Mucosa of rectum (tissue), 2 donors: ENCODE measurements around the gene RYR2.
"Not testable (repeated sequence)": the region's sequence is repeated elsewhere in the genome, so short reads cannot be mapped to it uniquely, and the experiment has no call there.

Experiments used
- H3K27ac ChIP-seq, 2 donors: one replicate each; pipeline ENCODE4 v1.7.0; 2013; ENCODE audit warnings: inconsistent platforms in 2 of 2, low read depth in 2 of 2, low read length in 2 of 2
- H3K27me3 ChIP-seq, 2 donors: one replicate each; pipeline ENCODE4 v1.7.0; 2013; ENCODE audit warnings: low read length in 2 of 2; ENCODE audit not compliant: control insufficient read depth in 2 of 2, insufficient read depth in 2 of 2
- H3K36me3 ChIP-seq, 2 donors: one replicate each; pipeline ENCODE4 v1.7.0; 2013; ENCODE audit warnings: low read length in 2 of 2; ENCODE audit not compliant: control insufficient read depth in 2 of 2, insufficient read depth in 2 of 2
- H3K4me1 ChIP-seq, 2 donors: one replicate each; pipeline ENCODE4 v1.7.0; 2013; ENCODE audit warnings: low read length in 2 of 2, mild to moderate bottlenecking in 1 of 2; ENCODE audit not compliant: control insufficient read depth in 2 of 2, insufficient read depth in 2 of 2
- H3K4me3 ChIP-seq, 2 donors: one replicate each; pipeline ENCODE4 v1.7.0; 2013; ENCODE audit warnings: low read length in 2 of 2
- H3K9ac ChIP-seq, 2 donors: one replicate each; pipeline ENCODE4 v1.7.0; 2013; ENCODE audit warnings: low read length in 2 of 2, low read depth in 1 of 2, mild to moderate bottlenecking in 1 of 2
- H3K9me3 ChIP-seq, 2 donors: one replicate each; pipeline ENCODE4 v1.7.0; 2013; ENCODE audit warnings: low read length in 2 of 2; ENCODE audit not compliant: control insufficient read depth in 2 of 2
- donor health status: healthy.
- donor health status: Normal muscosa, but diverticular disease.

The RYR2 gene

GRCh38 chr1:237105826-237106225 lies 63.8 kb downstream of the RYR2 start:
- Histone ChIP-seq H3K36me3 (no peaks in the 10 kb centered on the region), H3K4me1 (no peaks in the 10 kb centered on the region), H3K27me3 (no peaks in the 10 kb centered on the region), H3K27ac (no peak overlapping the region), H3K4me3 (no peak overlapping the region), H3K9ac (no peak overlapping the region), H3K9me3 (no peaks in the 10 kb centered on the region)

GRCh38 chr1:237108297-237109040 lies 66.5 kb downstream of the RYR2 start:
- Histone ChIP-seq H3K4me3 (no peak overlapping the region), H3K27me3 (no peaks in the 10 kb centered on the region), H3K9me3 (no peaks in the 10 kb centered on the region), H3K27ac (no peak overlapping the region), H3K9ac (no peak overlapping the region), H3K4me1 (no peaks in the 10 kb centered on the region), H3K36me3 (no peaks in the 10 kb centered on the region)

GRCh38 chr1:237111807-237112206 lies 69.8 kb downstream of the RYR2 start:
- Histone ChIP-seq H3K4me1 (no peaks in the 10 kb centered on the region), H3K9me3 (no peaks in the 10 kb centered on the region), H3K9ac (no peak overlapping the region), H3K4me3 (no peak overlapping the region), H3K36me3 (no peaks in the 10 kb centered on the region), H3K27ac (no peak overlapping the region), H3K27me3 (no peaks in the 10 kb centered on the region)

GRCh38 chr1:237112663-237113062 lies 70.7 kb downstream of the RYR2 start:
- no peak overlapping the region for H3K9ac ChIP-seq
- no peaks in the 10 kb centered on the region for H3K9me3 ChIP-seq
- no peaks in the 10 kb centered on the region for H3K36me3 ChIP-seq
- H3K4me3 ChIP-seq, result no peak overlapping the region
- no peaks in the 10 kb centered on the region for H3K4me1 ChIP-seq
- no peak overlapping the region for H3K27ac ChIP-seq
- H3K27me3 ChIP-seq, result no peaks in the 10 kb centered on the region

GRCh38 chr1:237115035-237115434 lies 73.1 kb downstream of the RYR2 start:
- no peak overlapping the region for H3K9ac ChIP-seq
- H3K9me3 ChIP-seq, result no peaks in the 10 kb centered on the region
- no peak overlapping the region for H3K4me3 ChIP-seq
- H3K36me3 ChIP-seq, result no peaks in the 10 kb centered on the region
- no peaks in the 10 kb centered on the region for H3K4me1 ChIP-seq
- H3K27ac ChIP-seq, result no peak overlapping the region
- no peaks in the 10 kb centered on the region for H3K27me3 ChIP-seq

- no peaks in the 10 kb centered on the region for H3K4me1 ChIP-seq
- no peaks in the 10 kb centered on the region for H3K9me3 ChIP-seq
- no peaks in the 10 kb centered on the region for H3K36me3 ChIP-seq
- no peak overlapping the region for H3K9ac ChIP-seq
- H3K4me3 ChIP-seq, result no peak overlapping the region
- no peaks in the 10 kb centered on the region for H3K27me3 ChIP-seq
- H3K27ac ChIP-seq, result no peak overlapping the region
Measured at GRCh38 chr1:237119091-237119490, 77.1 kb downstream of the RYR2 start.

- H3K9me3 ChIP-seq, result no peaks in the 10 kb centered on the region
- no peaks in the 10 kb centered on the region for H3K4me1 ChIP-seq
- no peak overlapping the region for H3K27ac ChIP-seq
- no peaks in the 10 kb centered on the region for H3K27me3 ChIP-seq
- H3K36me3 ChIP-seq, result no peaks in the 10 kb centered on the region
- H3K9ac ChIP-seq, result no peak overlapping the region
- no peak overlapping the region for H3K4me3 ChIP-seq
Measured at GRCh38 chr1:237120683-237121082, 78.7 kb downstream of the RYR2 start.

GRCh38 chr1:237124856-237125462 lies 83.0 kb downstream of the RYR2 start:
- Histone ChIP-seq H3K9me3 (no peaks in the 10 kb centered on the region), H3K27ac (no peak overlapping the region), H3K4me1 (no peaks in the 10 kb centered on the region), H3K27me3 (no peaks in the 10 kb centered on the region), H3K4me3 (no peak overlapping the region), H3K36me3 (no peaks in the 10 kb centered on the region), H3K9ac (no peak overlapping the region)

- H3K4me1 ChIP-seq, result no peaks in the 10 kb centered on the region
- no peaks in the 10 kb centered on the region for H3K36me3 ChIP-seq
- no peak overlapping the region for H3K4me3 ChIP-seq
- H3K9ac ChIP-seq, result no peak overlapping the region
- no peaks in the 10 kb centered on the region for H3K27me3 ChIP-seq
- no peak overlapping the region for H3K27ac ChIP-seq
- H3K9me3 ChIP-seq, result no peaks in the 10 kb centered on the region
Measured at GRCh38 chr1:237126180-237126579, 84.2 kb downstream of the RYR2 start.

- H3K4me1 ChIP-seq, H3K4me3 ChIP-seq, H3K9me3 ChIP-seq, H3K27me3 ChIP-seq, H3K36me3 ChIP-seq, H3K9ac ChIP-seq, H3K27ac ChIP-seq: not testable (repeated sequence)
Measured at GRCh38 chr1:237127301-237127700, 85.3 kb downstream of the RYR2 start.
